Epidermal melanocyte (primary cell): ENCODE data around the gene IP6K2.

Experiments
- DNase-seq: peaks from one replicate; pipeline ENCODE4 v3.0.0; 2011; ENCODE audit warnings: low spot score; ENCODE audit not compliant: insufficient read length

Gene IP6K2

DNA sequence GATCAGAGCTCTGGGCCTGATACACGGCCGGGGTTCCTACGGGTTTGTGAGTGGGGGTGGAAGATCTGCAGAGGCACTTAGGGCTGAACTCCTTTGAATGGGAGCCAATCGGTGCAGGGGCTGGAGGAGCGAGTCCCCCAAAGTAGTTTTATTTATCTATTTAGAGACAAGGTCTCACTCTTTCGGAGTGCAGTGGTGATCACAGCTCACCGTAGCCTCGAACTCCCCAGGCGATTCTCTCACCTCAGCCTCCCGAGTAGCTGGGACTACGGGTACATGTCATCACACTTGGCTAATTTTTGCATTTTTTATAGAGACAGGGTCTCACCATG, 52.7 kb downstream of the IP6K2 start:
- no peak for DNase-seq

DNA sequence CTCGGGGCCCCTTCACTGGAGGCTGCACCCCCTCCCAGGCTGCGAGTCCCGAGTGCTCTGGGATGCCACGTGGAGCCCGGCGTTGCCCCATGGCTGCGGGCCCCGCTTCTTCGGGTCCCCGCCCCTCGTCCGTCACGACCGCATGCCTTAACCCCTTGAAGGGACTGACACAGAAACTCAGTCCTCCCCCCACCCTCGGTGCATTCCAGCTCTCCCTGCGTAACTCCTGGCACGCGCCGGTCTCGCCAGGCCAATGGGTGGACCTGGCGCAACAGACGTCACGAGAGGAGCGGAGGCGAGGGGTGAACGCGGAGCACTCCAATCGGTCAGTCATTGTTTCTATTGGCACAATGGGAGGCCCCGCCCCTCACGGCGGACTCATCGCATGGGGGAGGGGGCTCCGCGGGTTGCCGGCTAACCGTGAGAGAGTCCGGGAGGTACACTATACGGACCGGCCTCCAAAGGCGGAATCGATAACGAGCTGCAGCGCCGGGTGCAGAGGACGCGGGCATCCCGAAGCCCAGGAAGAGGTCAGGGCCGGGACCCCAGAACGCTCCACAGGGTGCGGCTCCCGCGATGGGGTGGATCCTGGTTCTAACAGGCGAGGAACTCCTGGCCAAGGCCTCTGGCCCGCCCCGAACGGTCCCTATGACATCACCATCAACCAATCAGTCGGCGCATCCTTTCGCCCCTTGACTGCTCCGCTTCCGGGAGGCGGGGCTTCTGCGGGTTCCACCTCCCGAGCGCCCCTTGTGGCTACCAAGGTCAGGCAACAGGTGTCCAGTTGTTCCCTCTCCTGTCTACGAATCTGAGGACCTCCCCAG, 53.3 kb downstream of the IP6K2 start:
- peak; percentile 99 for DNase-seq

DNA sequence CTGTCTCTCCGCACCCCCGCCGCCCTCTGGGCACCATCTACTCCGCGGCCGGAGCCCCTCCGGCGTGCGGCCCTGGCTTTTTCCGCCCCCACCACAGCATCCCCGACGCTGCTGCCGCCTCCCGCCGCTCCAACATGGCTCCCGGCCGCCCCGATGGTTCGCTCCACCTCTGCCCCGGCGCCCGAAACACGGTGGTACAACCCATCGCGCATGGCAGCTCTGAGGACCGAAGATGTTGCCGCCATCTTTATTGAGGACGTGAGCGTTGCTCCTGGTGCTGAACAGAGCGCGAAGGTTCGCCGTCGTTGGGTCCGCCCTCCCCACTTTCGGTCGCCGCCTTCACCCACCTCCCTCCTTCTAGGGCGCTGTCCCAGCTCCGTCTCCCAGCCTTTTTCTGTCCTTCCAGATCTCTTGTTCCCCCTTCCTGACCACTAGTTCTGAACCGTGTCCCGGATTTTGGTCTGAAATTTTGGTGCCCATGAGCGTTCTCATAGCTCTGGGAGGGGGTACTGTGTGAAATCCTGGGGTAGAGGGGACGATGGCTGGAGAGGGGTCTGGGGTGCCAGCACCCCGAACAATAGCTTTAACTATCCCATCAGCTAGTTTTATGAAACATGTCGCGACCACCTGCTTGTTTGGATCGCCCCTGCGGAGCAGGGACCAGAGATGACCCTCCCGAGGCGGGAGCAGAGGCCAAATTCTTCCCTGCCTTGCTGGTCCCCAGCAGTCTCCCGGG, 54.1 kb downstream of the IP6K2 start, which contains the start of gene CELSR3:
Gene CELSR3 (minus strand): TSS at position 134 of the 736 bp plus-strand sequence. CDS start 252 bp downstream, outside the sequence.
- peak; percentile 83 for DNase-seq

DNA sequence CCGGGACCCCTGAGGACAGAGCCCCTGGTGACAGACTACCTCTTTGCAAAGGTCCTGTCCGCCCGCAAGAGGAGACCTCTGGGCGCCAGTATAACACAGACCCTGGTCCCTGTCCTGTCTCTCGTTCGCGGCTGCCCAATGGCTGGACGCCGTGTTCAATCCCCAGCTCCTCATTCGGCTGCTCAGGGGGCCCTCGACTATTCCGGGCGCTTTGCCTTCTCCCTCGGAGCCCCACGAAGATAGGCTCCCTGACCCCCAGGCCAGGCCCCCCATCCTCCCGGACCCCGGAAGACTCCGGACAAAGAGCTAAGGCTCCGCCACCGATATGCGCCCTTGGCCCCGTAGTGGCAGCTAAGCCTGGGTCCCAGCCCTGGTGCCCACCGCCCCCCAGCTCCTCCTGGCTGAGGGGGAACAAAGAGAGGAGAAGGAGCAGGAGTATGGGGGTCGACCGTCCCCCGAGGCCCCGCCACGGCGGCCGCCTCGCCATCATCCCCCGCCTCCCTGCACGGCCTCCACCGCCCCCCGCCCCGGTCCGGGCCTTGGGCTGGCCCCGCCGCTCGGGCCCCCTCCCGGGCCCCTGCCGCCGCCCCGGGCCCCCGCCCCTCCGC, 54.8 kb downstream of the IP6K2 start:
- DNase-seq = no peak

DNA sequence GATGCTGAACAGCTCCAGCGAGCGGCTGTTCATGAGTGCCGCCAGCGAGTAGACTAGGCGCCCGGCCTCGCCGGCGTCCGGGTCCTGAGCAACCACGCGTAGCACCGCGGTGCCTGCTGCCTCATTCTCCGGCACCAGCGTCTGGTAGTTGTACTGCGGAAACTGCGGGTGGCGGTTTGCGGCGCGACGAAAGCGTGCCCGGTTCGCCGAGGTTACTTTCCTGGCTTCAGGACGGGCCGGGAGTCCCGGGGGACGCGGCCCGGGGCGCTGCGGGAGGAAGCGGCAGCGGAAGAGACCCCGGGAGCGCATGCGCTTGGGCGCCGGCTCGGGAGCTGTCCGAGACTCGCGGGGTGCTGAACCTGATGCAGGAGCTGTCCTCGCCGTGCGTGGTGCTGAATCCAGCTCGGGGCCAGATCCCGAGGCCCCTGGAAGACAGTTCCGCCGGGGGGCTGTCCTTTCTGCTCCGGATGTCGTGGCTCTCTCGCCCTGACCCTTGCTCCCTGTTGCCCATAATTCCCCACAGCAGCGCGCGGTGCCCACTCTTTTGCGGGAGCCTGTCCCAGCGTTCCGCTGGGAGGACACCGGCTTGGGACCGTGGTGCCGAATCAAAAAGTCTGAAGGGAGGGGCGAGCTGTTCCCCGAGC, 55.4 kb downstream of the IP6K2 start:
- peak; percentile 85 for DNase-seq

DNA sequence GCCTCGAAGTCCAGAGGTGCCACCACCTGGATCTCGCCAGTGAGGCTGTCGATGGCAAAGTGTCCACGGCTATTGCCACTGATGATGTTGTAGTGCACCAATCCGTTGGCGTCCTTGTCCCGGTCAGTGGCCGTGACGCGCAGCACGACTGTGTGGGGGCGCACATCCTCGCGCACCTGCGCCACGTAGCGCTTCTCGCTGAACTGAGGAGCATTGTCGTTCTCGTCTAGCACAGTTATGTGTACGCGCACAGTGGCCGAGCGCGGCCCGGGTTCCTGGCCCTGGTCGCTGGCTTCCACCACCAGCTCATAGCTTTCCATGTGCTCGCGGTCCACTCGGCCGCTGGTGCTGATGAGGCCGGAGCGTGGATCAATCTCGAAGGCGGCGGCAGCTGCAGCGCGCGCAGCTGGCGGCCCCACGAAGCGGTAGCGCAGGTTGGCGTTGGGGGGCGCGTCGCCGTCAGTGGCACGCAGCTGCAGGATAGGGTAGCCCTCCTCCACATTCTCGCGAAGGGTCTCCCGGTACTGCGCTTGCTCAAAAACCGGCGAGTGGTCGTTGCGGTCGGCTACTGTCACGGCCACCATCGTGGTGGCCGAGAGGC, 56.1 kb downstream of the IP6K2 start:
- no peak for DNase-seq

DNA sequence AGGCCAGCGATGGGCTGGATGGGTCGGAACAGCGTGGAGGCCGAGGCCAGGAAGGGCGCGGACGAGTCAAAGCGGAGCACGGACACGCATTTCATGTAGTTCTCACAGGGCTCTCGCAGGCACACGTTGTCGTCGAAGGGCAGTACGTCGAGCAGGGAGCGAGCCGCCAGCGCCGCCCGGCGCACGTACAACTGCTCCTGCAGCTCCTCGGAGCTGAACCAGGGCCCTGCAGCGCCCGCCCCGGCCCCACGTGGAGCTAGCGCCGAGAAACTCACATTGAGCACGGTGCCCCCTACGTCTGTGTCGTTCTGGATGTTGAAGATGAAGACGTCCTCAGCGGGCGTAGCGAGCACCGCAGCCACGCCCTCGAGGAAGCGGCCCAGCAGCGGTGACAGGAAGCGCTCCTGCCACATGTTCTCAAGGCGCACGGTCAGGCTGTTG, 60.2 kb downstream of the IP6K2 start:
- DNase-seq = no peak

DNA sequence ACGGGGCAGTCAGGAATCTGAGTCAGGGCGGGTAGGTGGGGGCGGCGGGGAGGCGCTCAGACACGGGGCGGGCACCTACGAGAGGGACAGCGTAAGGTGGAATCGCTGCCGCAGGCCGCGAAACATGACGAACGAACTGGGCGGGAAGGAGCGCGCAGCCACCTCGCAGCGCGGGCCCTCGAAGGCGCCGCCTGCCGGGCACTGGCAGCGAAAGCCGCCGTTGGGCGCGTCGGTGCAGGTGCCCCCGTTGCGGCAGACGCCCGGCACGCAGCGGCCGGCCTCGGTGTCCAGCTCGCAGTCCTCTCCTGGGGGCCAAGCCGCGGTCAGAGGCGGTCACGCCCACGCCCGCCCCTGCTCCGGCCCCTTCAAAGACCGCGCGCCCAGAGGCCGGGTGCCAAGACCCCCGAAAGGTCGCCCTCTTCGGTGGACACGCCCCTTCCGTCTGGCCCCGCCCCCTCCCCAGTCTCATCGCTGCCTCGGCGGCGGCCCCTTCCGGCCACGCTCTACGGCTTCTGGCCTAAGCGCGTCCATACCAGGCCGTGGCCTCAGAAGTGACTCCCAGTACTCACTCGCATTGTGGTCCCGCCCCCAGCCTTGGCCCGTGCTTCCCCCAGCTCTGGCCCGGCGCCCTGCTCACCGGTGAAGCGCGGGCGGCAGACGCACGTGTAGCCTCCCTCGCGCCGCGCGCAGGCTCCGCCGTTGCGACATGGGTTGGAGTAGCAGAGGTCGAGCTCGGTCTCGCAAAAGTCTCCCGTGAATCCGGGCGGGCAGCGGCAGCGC, 60.8 kb downstream of the IP6K2 start:
- DNase-seq = peak; percentile 90

DNA sequence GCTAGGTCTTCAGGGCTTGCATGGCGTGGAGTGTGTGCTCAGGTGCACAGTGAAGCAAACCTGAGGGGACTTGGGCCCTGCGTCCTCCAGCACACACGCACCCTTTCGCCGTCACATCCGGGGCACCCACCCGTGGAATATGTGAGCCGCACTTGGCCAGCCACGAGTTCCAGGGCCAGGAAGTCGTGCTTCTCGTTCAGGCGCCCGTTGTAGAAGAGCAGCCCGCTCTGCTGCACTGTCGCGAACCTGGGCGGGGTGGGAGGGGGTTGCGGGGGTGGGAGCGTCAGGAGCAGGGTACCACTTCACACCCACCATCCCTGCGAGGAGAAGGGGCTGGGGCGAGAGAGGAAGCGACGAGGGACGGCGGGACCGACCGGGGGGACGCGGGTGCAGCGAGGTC, 61.4 kb downstream of the IP6K2 start:
- DNase-seq = no peak

DNA sequence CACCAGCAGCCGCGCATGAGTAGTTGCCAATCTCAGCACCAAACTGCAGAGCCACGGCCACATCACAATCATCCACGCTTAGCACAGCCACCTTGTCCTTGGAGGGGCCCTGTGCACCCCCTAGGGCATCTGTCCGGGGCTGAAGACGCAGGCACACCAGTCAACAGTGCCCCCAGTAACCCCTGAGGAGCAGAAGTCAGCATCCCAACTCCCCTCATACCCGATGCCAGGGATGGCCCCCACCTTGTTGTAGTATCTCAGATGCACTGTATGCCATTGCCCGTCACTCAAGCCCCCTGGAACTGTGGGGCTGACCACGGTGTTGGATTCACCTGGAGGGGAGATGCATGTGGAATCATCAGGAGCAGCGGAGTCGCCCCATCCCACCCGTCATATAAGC, 62.0 kb downstream of the IP6K2 start:
- no peak for DNase-seq

DNA sequence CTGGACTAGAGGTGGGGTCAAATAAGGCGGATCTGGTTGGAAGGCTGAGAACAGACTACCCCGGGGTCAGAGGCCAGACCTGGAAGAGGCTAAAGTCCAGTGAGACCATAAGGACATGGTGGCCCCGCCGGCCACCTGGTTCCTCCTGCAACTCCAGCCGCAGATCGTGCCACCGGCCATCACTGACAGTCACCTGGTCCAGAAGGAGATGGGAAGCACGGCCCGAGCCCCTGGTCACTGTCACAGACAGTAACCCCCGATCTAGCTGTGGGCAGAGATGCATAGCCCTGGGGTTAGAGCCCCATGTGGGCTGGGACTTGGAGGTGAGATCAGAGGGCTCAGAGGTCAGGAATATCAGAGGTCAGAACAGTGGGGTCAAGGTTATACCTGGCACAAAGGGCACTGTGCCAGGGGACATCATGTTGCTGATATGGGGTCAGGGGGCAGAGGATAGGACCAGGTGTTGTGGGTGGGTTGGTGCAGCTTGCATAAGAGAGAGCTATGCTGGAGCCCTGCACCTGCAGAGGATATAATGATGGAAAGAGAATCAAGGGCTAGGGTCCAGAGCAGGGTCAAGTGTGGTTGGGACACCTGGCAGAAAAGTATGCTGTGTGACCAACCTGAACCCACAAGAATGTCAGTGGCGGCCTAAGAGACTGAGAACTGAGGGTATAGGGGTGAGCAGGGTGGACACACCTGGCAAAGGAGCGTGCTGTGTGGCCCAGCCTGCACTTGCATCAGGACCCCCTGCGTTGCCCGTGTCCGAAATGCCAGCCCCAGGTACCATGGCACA, 63.9 kb downstream of the IP6K2 start:
- no peak for DNase-seq

DNA sequence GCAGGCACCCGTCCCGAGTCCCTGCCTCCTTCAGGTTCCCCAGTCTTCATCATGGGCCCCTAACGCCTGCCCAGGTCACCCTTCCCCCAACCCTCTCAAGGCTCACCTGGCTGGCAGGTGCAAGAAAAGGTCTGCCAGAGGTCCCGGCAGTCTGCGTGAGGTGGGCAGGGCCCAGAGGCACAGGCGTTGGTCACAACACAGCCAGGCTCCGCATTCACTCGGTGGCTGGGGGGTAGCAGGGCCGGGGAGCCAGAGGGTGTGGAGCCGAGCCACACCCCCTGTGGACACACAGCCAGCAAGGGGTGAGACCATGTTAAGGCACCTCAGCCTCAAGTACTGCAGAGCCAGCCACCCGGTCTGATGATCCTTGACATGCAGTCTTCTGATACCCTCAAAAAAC, 65.2 kb downstream of the IP6K2 start:
- DNase-seq = no peak

DNA sequence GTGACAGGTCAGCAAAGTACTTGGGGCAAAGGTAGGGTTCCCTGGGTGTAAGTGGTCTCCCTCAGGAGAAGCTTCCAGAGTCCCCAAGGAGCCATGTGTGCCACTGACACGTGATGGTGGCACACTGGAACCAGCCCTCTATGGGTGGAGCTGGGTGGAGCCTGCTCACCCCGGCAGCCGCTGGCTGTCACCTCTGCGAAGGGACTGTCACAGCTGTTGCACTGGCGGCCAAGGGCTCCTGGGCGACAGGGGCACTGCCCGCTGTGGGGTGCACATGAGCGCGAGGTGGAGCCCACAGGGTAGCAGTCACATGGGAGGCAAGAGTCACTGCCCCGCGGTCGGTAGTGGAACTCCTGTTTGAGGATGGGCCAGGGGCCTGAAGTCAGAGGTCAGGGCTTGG, 66.3 kb downstream of the IP6K2 start:
- no peak for DNase-seq

DNA sequence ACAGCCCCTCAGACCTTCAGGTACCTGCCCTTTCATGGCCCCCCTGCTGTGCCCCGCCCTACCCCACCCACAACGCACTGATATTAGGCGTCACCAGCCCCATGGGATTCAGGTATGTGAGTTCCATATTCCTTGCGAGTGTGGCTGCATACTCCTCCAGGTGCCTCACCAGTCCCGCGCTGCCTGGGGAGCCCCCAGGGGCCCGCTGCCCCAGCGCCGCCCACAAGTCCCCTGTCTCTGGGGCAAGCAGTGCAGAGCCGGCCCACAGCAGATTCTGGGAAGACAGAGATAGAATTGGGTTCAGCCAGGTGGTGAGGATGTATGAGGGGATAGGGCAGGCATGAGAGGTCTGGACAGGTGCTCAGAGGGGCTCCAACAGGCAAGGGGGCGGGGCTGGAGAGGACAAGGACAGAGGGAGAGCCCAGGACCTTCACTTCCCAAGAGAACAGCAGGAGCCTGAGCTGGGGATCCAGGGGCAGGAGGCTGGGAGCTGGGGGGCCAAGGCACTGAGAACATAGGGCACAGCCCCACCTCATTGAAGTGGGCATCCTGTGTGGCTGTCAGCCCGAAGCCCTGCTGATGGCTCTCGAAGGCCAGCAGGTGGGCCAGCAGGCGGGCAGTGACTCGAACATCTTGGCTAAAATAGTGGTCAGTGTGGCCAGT, 68.7 kb downstream of the IP6K2 start:
- DNase-seq = no peak

DNA sequence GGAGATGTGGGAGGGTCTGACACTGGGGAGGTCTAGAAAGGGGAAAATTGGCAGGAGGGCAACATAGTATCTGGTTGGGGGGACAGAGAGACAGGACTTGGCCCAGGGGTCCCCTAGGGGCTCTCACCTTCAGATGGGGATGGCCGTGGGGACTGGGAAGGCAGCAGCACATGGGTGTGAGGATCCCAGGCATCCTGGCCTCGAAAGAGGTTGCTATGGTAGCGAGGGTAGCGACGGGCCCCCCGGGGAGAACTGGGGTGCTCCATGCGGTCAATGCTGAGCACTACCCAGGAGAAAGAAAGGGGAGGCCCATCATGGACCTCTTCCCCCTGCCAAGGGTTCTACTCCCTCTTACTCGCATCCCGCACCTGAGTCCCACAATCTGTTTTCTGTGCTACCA, 69.3 kb downstream of the IP6K2 start:
- no peak for DNase-seq

DNA sequence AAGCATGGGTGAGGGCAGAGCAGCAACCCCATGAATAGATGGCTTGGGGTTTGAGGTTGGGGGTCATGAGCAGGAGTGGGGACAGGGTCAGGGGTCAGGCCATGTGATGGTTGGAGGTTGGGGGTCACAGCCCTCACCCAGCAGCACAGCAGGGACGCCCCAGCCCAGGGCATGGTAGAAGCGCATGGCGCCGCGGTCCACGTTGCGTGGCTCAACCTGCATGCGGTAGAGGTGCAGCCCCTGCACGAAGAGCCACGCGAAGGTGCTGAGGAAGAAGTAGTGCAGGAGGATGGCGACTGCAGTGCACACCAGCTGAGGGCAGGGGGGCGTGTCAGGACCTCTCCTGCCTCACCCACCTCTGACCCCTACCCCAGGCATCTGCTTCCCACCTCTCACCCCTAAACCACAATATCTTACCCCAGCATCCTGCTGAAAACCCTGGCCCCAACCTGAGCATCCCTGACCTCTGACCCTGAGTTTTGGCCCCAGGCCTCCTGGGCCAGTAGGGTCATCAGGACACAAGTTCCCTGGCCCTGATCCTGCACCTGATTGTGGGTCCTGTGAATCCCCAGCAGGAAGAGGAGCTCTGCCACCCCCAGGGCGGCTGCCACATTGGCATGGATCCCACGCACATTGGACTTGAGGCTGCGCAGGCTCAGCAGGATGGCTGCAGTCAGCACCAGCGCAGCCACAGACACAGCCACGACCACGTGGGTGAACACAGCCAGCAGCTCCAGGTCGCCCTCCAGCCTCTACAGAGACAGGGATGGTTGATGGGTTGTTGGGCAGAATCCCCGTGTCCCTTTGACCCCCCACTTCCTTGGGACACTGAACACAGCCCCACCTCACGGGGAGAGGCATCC, 71.9 kb downstream of the IP6K2 start:
- DNase-seq = no peak

DNA sequence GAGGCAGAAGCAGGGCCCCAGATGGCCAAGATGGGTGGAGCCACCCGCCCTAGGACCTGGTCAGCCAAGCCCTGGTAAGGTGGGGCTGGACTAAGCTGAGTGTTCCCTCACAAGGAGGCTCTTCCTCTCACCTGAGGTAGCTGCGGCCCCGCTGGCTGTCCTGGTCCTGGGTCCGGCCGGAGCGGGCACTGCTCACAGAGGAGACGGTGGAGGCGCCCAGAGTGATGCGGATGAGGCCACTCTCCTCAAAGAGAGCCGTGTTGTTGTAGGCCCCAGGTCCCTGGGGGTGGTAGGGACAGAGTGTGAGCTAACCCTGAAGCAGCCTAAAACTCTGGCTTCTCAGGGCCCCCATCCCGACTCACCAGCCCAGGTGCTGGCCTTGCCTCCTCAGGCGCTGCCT, 74.4 kb downstream of the IP6K2 start:
- DNase-seq = no peak

DNA sequence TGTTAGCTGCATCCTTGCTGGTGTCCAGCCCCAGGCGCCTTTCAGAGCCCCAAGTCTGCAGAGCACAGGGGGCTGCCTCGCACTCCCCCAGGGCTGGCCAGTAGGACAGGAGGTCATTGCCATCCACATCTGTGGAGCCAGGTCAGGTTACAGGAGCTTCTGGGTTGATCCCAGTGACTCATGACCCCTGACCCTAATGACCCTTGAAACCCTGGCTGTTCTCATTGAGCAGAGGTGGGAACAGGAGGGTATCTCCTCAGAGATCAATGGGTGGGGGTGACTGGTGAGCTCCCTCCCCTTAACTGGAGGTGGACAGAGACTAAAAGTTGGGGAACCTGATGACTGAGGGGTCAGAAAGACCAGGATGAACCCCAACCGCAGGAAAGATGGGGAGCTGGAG, 75.6 kb downstream of the IP6K2 start:
- no peak for DNase-seq
